Nephron (organoid): Measurements from ENCODE around the gene PGBD2.
"Not testable (repeated sequence)": the region's sequence is repeated elsewhere in the genome, so short reads cannot be mapped to it uniquely, and the experiment has no call there.

Experiments used
- H3K27ac Mint-ChIP-seq, 3 experiments: 2 replicates each; pipeline ENCODE4 v1.8.0; 2020; ENCODE audit warnings: mixed read lengths in 3 of 3, mild to moderate bottlenecking in 2 of 3, moderate library complexity in 1 of 3
- H3K27me3 Mint-ChIP-seq: 2 replicates; pipeline ENCODE4 v1.8.0; 2021; ENCODE audit warnings: low read depth, mild to moderate bottlenecking, moderate library complexity, mixed read lengths
- H3K36me3 Mint-ChIP-seq: 2 replicates; pipeline ENCODE4 v1.8.0; 2020; ENCODE audit warnings: low read depth, mixed read lengths
- H3K4me1 Mint-ChIP-seq: 2 replicates; pipeline ENCODE4 v1.8.0; 2020; ENCODE audit warnings: mixed read lengths
- H3K4me3 Mint-ChIP-seq, 3 experiments: 2 replicates each; pipeline ENCODE4 v1.8.0; 2020; ENCODE audit warnings: mild to moderate bottlenecking in 3 of 3, mixed read lengths in 3 of 3, moderate library complexity in 2 of 3
- H3K9me3 Mint-ChIP-seq: 2 replicates; pipeline ENCODE4 v1.8.0; 2020; ENCODE audit warnings: mixed read lengths
- CTCF ChIP-seq, 3 experiments: fragments of 200-600 bp; sonication (generic); IDR thresholded peaks; one replicate each; pipeline ENCODE4 v1.5.0; 2021; ENCODE audit warnings: antibody characterized with exemption in 3 of 3; ENCODE audit not compliant: unreplicated experiment in 3 of 3

The PGBD2 gene

GRCh38 chr1:248885646-248886045 is 20.4 kb upstream of the PGBD2 start:
- no peaks in the 10 kb centered on the region for H3K36me3 Mint-ChIP-seq
- peaks cover 26% of the 10 kb centered on the region for H3K4me1 Mint-ChIP-seq
- no peak for TF ChIP-seq CTCF (IDR thresholded peaks at IDR 0.05; ENCODE audit: unreplicated experiment in 3 of 3)
- no peaks in the 10 kb centered on the region for H3K27me3 Mint-ChIP-seq
- H3K27ac Mint-ChIP-seq = peak overlapping the region in 1 of 3 experiments; percentile 78
- no peaks in the 10 kb centered on the region for H3K9me3 Mint-ChIP-seq
- no peak overlapping the region for H3K4me3 Mint-ChIP-seq

GRCh38 chr1:248886237-248886895 is 19.7 kb upstream of the PGBD2 start:
- Mint-ChIP-seq H3K9me3 (no peaks in the 10 kb centered on the region), H3K4me1 (peaks cover 26% of the 10 kb centered on the region), H3K36me3 (no peaks in the 10 kb centered on the region), H3K4me3 (peak overlapping the region in 1 of 3 experiments; percentile 16), H3K27ac (peak overlapping the region; percentile 76 to 90 (median 78)), H3K27me3 (no peaks in the 10 kb centered on the region)
- TF ChIP-seq CTCF (IDR thresholded peaks at IDR 0.05; ENCODE audit: unreplicated experiment in 3 of 3) = no peak

GRCh38 chr1:248889914-248890243 is 16.2 kb upstream of the PGBD2 start:
- not testable (repeated sequence) for H3K9me3 Mint-ChIP-seq, H3K27me3 Mint-ChIP-seq, H3K4me3 Mint-ChIP-seq, H3K36me3 Mint-ChIP-seq, H3K27ac Mint-ChIP-seq
- H3K4me1 Mint-ChIP-seq = peaks cover 20% of the 10 kb centered on the region

GRCh38 chr1:248890549-248891498 is 15.2 kb upstream of the PGBD2 start:
- Mint-ChIP-seq H3K27me3 (no peaks in the 10 kb centered on the region), H3K9me3 (no peaks in the 10 kb centered on the region), H3K27ac (no peak overlapping the region), H3K4me1 (peaks cover 14% of the 10 kb centered on the region), H3K36me3 (no peaks in the 10 kb centered on the region), H3K4me3 (no peak overlapping the region)
- no peak for TF ChIP-seq CTCF (IDR thresholded peaks at IDR 0.05; ENCODE audit: unreplicated experiment in 3 of 3)

GRCh38 chr1:248891758-248892157 is 14.3 kb upstream of the PGBD2 start:
- Mint-ChIP-seq H3K27ac (no peak overlapping the region), H3K4me1 (peaks cover 5% of the 10 kb centered on the region), H3K4me3 (no peak overlapping the region), H3K27me3 (no peaks in the 10 kb centered on the region), H3K36me3 (no peaks in the 10 kb centered on the region), H3K9me3 (no peaks in the 10 kb centered on the region)
- no peak for TF ChIP-seq CTCF (IDR thresholded peaks at IDR 0.05; ENCODE audit: unreplicated experiment in 3 of 3)

DNA sequence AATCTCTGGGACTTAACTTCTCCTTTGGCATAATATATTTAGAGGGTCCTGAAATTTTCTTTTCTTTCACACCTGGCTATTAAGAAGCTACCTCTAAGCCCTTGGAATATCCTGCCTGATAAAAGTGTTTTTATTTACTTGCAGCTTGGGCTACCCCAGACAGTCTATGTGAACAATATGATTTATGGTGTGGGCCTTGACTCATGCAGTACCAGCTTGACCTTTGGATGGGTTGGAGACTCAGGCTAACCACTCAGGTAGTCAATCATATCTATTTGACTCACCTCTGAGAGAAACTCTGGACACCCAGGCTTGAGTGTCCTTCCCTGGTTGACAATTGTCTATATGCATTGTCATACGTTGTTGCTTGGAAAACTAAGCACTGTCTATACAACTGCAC is 13.4 kb upstream of the PGBD2 start:
- Mint-ChIP-seq H3K4me3 (no peak overlapping the region), H3K36me3 (no peaks in the 10 kb centered on the region), H3K4me1 (no peaks in the 10 kb centered on the region), H3K27ac (no peak overlapping the region), H3K9me3 (no peaks in the 10 kb centered on the region), H3K27me3 (no peaks in the 10 kb centered on the region)
- no peak for TF ChIP-seq CTCF (IDR thresholded peaks at IDR 0.05; ENCODE audit: unreplicated experiment in 3 of 3)
